ENCODE results near the gene DOCK6.

DNA sequence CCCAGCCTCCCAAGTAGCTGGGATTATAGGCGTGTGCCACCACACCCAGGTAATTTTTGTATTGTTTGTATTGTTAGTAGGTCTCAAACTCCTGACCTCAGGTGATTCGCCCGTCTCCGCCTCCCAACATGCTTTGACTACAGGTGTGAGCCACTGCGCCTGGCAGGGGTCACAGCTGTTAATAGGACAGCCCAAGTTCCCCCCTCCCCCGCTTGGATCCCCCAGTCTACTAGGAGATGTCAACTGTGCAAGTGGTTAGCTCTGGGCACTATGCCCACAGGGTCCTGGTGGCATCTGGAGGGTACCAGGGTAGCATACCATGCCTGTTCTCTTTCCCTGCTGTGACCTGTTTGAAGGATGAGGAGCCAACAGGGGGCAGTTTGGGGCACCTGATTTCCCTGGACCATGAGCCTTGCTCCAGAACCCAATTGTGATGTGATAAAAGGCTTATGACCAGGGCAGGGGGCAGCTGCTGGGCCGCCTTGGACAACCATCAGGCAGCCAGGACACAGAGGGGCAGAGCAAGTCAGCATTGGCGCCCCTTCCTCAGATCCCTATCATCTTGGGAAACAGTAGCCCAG is 33.4 kb upstream of the DOCK6 start, which contains the start of gene TSPAN16:
- TF ChIP-seq, protein P1, sequence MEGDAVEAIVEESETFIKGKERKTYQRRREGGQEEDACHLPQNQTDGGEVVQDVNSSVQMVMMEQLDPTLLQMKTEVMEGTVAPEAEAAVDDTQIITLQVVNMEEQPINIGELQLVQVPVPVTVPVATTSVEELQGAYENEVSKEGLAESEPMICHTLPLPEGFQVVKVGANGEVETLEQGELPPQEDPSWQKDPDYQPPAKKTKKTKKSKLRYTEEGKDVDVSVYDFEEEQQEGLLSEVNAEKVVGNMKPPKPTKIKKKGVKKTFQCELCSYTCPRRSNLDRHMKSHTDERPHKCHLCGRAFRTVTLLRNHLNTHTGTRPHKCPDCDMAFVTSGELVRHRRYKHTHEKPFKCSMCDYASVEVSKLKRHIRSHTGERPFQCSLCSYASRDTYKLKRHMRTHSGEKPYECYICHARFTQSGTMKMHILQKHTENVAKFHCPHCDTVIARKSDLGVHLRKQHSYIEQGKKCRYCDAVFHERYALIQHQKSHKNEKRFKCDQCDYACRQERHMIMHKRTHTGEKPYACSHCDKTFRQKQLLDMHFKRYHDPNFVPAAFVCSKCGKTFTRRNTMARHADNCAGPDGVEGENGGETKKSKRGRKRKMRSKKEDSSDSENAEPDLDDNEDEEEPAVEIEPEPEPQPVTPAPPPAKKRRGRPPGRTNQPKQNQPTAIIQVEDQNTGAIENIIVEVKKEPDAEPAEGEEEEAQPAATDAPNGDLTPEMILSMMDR (IDR thresholded peaks at IDR 0.05): no peak
- TF ChIP-seq FOXJ3 (CRISPR knock-in tag; IDR thresholded peaks at IDR 0.05; ENCODE audit: borderline replicate concordance) (no peak), SMAD3 (CRISPR knock-in tag; IDR thresholded peaks at IDR 0.05; ENCODE audit: borderline replicate concordance) (no peak), GABPB1 (CRISPR knock-in tag; IDR thresholded peaks at IDR 0.05) (no peak), TEAD4 (CRISPR knock-in tag; IDR thresholded peaks at IDR 0.05) (no peak), TCF7 (CRISPR knock-in tag; IDR thresholded peaks at IDR 0.05; ENCODE audit: low read depth) (no peak)

Data from WTC11 (cell line).